HepG2 (cell line): ENCODE data around the gene CFAP43. TPM values are rescaled to one million over a fixed set of nuclear protein-coding genes. Genes with fewer than 3 reads are reported as not detected.

Source experiments
- AGO2 ChIP-seq: fragments of 200-400 bp; formaldehyde crosslinking; optimal IDR thresholded peaks from 2 replicates; pipeline ENCODE3; 2017; ENCODE audit warnings: mild to moderate bottlenecking, low read depth, low read length, moderate library complexity
- ATF7-NPFF ChIP-seq: sonication (generic); formaldehyde crosslinking; IDR thresholded peaks from 2 replicates; pipeline ENCODE4 v1.8.1; 2023; ENCODE audit warnings: mild to moderate bottlenecking, low read depth, missing genetic modification reagents, moderate library complexity
- HOXA5 ChIP-seq: sonication (generic); formaldehyde crosslinking; IDR thresholded peaks from 2 replicates; pipeline ENCODE4 v1.4.0; 2020; ENCODE audit warnings: missing genetic modification reagents
- KDM3A ChIP-seq: IDR thresholded peaks from 2 replicates; pipeline ENCODE4 v1.6.1; 2018; ENCODE audit warnings: low read depth, missing compliant biosample characterization
- SP5 ChIP-seq: IDR thresholded peaks from 2 replicates; pipeline ENCODE4 v1.6.1; 2016; ENCODE audit warnings: low read depth, borderline replicate concordance
- SRSF1 ChIP-seq: fragments of 200-400 bp; formaldehyde crosslinking; optimal IDR thresholded peaks from 2 replicates; pipeline ENCODE3; 2017; ENCODE audit warnings: mild to moderate bottlenecking, low read depth, low read length, moderate library complexity
- ZBTB7B ChIP-seq: sonication (generic); formaldehyde crosslinking; IDR thresholded peaks from 2 replicates; pipeline ENCODE4 v1.4.0; 2020; ENCODE audit warnings: missing genetic modification reagents
- ZNF382 ChIP-seq: sonication (generic); formaldehyde crosslinking; IDR thresholded peaks from 2 replicates; pipeline ENCODE4 v1.5.0; 2020; ENCODE audit warnings: missing genetic modification reagents, mild to moderate bottlenecking, borderline replicate concordance
- ZNF747 ChIP-seq: sonication (generic); formaldehyde crosslinking; IDR thresholded peaks from 2 replicates; pipeline ENCODE4 v1.8.1; 2023; ENCODE audit warnings: missing genetic modification reagents, mild to moderate bottlenecking, borderline replicate concordance
- ZNF768 ChIP-seq: sonication (generic); formaldehyde crosslinking; IDR thresholded peaks from 2 replicates; pipeline ENCODE4 v1.4.0; 2020; ENCODE audit warnings: missing genetic modification reagents
- ZNF839 ChIP-seq: sonication (generic); formaldehyde crosslinking; IDR thresholded peaks from 2 replicates; pipeline ENCODE4 v1.4.0; 2020; ENCODE audit warnings: missing genetic modification reagents, mild to moderate bottlenecking, borderline replicate concordance
- polyA plus RNA-seq, 8 experiments: library from polyadenylated mRNA; depleted of rRNA in 3 of 8; stranded (reverse) in 7 of 8; unstranded in 1 of 8; fragments of >200 nt; fragmentation: Illumina TruSeq in 4 of 8; extraction: Trizol in 4 of 8; gene quantifications; 2 replicates each; pipeline versions ENCODE4 v1.2.1 to v1.2.3, GENCODE V29; 2011 to 2016; ENCODE audit warnings: low read depth in 4 of 8, missing spikeins in 1 of 8, mixed read lengths in 1 of 8; ENCODE audit not compliant: insufficient read depth in 1 of 8
- total RNA-seq, 5 experiments: library from RNA; depleted of rRNA; stranded (reverse); fragments of >200 nt; fragmentation: Illumina TruSeq; extraction: Trizol; gene quantifications; 2 replicates each; pipeline ENCODE4 v1.2.3, GENCODE V29; 2016; ENCODE audit warnings: low read depth in 1 of 5
- TF ChIP-seq, protein P1 (sequence below): sonication (generic); formaldehyde crosslinking; IDR thresholded peaks from 2 replicates; pipeline ENCODE4 v1.4.0; 2020; ENCODE audit warnings: mild to moderate bottlenecking, missing genetic modification reagents, borderline replicate concordance
- TF ChIP-seq, protein P2 (sequence below): sonication (generic); formaldehyde crosslinking; IDR thresholded peaks from 2 replicates; pipeline ENCODE4; 2020; ENCODE audit warnings: missing genetic modification reagents, mild to moderate bottlenecking, borderline replicate concordance
- TF ChIP-seq, protein P3 (sequence below): sonication (generic); formaldehyde crosslinking; IDR thresholded peaks from 2 replicates; pipeline ENCODE4 v1.5.0; 2020; ENCODE audit warnings: mild to moderate bottlenecking, missing genetic modification reagents, borderline replicate concordance

The CFAP43 gene
- total and polyA plus RNA-seq, 2 of the 13 experiments (the other 11 are each of a cell fraction or from before 2014, with no cell fraction given): 0.24 to 0.38 TPM

DNA sequence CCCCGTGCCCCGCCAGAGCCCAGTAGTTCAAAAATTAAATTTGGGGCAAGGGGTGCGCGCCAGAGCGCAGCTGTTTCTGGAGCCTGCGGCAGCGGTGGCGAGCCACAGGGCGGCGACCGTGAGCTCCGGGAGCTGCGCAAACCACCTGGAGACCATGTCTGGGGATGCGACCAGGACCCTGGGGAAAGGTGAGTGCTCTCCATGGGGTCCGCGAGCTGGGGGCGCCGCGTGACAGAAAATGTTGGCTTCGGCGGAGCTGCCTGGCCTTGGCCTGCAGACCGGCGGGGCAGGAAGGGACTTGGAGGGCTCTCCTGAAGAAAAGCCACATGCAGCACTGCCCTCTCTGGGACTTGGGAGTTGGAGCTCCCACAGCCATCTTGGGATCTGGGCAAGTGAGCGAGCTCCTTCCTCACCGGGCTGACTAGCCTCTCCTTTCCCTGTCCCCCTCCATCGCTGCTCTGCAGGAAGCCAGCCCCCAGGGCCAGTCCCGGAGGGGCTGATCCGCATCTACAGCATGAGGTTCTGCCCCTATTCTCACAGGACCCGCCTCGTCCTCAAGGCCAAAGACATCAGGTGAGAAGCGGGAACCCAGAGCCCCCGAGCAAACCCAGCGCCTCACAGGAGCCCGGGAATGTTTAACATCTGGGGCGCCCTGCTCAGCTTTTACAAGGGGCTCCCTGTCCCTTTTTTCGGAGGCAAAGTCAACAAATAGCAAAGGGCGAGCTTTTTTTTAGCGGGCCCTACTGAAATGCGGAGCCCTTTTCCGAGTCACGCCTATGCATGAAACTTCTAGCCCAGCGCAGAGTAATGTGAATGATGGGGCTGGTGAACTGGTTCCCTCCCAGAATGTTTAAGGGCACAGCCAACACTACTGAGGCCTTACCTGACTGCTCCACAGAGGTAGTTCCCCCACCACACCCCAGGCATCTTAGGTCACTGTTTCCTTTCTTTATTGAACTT lies 42.9 kb upstream of the CFAP43 start (continued):
- TF ChIP-seq, protein P1, sequence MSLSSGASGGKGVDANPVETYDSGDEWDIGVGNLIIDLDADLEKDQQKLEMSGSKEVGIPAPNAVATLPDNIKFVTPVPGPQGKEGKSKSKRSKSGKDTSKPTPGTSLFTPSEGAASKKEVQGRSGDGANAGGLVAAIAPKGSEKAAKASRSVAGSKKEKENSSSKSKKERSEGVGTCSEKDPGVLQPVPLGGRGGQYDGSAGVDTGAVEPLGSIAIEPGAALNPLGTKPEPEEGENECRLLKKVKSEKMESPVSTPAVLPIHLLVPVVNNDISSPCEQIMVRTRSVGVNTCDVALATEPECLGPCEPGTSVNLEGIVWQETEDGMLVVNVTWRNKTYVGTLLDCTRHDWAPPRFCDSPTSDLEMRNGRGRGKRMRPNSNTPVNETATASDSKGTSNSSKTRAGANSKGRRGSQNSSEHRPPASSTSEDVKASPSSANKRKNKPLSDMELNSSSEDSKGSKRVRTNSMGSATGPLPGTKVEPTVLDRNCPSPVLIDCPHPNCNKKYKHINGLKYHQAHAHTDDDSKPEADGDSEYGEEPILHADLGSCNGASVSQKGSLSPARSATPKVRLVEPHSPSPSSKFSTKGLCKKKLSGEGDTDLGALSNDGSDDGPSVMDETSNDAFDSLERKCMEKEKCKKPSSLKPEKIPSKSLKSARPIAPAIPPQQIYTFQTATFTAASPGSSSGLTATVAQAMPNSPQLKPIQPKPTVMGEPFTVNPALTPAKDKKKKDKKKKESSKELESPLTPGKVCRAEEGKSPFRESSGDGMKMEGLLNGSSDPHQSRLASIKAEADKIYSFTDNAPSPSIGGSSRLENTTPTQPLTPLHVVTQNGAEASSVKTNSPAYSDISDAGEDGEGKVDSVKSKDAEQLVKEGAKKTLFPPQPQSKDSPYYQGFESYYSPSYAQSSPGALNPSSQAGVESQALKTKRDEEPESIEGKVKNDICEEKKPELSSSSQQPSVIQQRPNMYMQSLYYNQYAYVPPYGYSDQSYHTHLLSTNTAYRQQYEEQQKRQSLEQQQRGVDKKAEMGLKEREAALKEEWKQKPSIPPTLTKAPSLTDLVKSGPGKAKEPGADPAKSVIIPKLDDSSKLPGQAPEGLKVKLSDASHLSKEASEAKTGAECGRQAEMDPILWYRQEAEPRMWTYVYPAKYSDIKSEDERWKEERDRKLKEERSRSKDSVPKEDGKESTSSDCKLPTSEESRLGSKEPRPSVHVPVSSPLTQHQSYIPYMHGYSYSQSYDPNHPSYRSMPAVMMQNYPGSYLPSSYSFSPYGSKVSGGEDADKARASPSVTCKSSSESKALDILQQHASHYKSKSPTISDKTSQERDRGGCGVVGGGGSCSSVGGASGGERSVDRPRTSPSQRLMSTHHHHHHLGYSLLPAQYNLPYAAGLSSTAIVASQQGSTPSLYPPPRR (CRISPR knock-in tag): peak; percentile 45; the same call in 1 of the 2 replicates
- TF ChIP-seq, protein P2, sequence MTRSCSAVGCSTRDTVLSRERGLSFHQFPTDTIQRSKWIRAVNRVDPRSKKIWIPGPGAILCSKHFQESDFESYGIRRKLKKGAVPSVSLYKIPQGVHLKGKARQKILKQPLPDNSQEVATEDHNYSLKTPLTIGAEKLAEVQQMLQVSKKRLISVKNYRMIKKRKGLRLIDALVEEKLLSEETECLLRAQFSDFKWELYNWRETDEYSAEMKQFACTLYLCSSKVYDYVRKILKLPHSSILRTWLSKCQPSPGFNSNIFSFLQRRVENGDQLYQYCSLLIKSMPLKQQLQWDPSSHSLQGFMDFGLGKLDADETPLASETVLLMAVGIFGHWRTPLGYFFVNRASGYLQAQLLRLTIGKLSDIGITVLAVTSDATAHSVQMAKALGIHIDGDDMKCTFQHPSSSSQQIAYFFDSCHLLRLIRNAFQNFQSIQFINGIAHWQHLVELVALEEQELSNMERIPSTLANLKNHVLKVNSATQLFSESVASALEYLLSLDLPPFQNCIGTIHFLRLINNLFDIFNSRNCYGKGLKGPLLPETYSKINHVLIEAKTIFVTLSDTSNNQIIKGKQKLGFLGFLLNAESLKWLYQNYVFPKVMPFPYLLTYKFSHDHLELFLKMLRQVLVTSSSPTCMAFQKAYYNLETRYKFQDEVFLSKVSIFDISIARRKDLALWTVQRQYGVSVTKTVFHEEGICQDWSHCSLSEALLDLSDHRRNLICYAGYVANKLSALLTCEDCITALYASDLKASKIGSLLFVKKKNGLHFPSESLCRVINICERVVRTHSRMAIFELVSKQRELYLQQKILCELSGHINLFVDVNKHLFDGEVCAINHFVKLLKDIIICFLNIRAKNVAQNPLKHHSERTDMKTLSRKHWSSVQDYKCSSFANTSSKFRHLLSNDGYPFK (CRISPR knock-in tag): peak; percentile 59; the same call in 1 of the 2 replicates
- 0 out of 2 replicates have a peak, but pooled peaks have one; percentile 16 for TF ChIP-seq ZBTB7B (CRISPR knock-in tag)
- 0 out of 2 replicates have a peak, but pooled peaks have one; percentile 39 for TF ChIP-seq ZNF747 (CRISPR knock-in tag)
- TF ChIP-seq KDM3A (CRISPR knock-in tag): peak; percentile 72; the same call in 1 of the 2 replicates
- TF ChIP-seq ZNF382 (CRISPR knock-in tag): no peak
- TF ChIP-seq AGO2: peak; percentile 53
- no peak for TF ChIP-seq SRSF1
- TF ChIP-seq HOXA5 (CRISPR knock-in tag): peak; percentile 41; the same call in 1 of the 2 replicates
- peak; percentile 81; the same call in 1 of the 2 replicates for TF ChIP-seq ZNF839
- TF ChIP-seq SP5 (CRISPR knock-in tag): no peak
- peak; percentile 46; the same call in 1 of the 2 replicates for TF ChIP-seq ATF7-NPFF (CRISPR knock-in tag)
- TF ChIP-seq ZNF768 (CRISPR knock-in tag): peak; percentile 49; the same call in 1 of the 2 replicates
- TF ChIP-seq, protein P3, sequence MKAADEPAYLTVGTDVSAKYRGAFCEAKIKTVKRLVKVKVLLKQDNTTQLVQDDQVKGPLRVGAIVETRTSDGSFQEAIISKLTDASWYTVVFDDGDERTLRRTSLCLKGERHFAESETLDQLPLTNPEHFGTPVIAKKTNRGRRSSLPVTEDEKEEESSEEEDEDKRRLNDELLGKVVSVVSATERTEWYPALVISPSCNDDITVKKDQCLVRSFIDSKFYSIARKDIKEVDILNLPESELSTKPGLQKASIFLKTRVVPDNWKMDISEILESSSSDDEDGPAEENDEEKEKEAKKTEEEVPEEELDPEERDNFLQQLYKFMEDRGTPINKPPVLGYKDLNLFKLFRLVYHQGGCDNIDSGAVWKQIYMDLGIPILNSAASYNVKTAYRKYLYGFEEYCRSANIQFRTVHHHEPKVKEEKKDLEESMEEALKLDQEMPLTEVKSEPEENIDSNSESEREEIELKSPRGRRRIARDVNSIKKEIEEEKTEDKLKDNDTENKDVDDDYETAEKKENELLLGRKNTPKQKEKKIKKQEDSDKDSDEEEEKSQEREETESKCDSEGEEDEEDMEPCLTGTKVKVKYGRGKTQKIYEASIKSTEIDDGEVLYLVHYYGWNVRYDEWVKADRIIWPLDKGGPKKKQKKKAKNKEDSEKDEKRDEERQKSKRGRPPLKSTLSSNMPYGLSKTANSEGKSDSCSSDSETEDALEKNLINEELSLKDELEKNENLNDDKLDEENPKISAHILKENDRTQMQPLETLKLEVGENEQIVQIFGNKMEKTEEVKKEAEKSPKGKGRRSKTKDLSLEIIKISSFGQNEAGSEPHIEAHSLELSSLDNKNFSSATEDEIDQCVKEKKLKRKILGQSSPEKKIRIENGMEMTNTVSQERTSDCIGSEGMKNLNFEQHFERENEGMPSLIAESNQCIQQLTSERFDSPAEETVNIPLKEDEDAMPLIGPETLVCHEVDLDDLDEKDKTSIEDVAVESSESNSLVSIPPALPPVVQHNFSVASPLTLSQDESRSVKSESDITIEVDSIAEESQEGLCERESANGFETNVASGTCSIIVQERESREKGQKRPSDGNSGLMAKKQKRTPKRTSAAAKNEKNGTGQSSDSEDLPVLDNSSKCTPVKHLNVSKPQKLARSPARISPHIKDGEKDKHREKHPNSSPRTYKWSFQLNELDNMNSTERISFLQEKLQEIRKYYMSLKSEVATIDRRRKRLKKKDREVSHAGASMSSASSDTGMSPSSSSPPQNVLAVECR (CRISPR knock-in tag): peak; percentile 37; the same call in 1 of the 2 replicates
